Activated CD4-positive, alpha-beta T cell treated with anti-CD3 and anti-CD28 coated beads, Interleukin-2, amount 10 ng/mL, durations not matched to agents 7 days and 5 days (primary cell): ENCODE results near the gene NTM. TPM values are rescaled to one million over a fixed set of nuclear protein-coding genes. Genes with fewer than 3 reads are reported as not detected.

ENCODE experiments used
- CTCF ChIA-PET: fragments of 350-600 bp; sonication (Branson Sonifier 250); formaldehyde crosslinking; loops from one replicate; lab custom pipeline; 2021; ENCODE audit warnings: antibody characterized with exemption; lab: Charles Lee
- POLR2A ChIA-PET: fragments of 350-600 bp; sonication (Branson Sonifier 250); formaldehyde crosslinking; loops from one replicate; lab custom pipeline; 2021; ENCODE audit warnings: antibody characterized with exemption; lab: Charles Lee
- DNase-seq: peaks from one replicate; pipeline ENCODE4 v3.0.0-alpha.2; 2020
- H3K27ac Mint-ChIP-seq: one replicate; pipeline ENCODE4 v1.8.0; 2021; ENCODE audit warnings: mild to moderate bottlenecking, moderate library complexity, mixed read lengths
- H3K27me3 Mint-ChIP-seq: one replicate; pipeline ENCODE4 v1.8.0; 2021; ENCODE audit warnings: mixed read lengths
- H3K36me3 Mint-ChIP-seq: one replicate; pipeline ENCODE4 v1.8.0; 2021; ENCODE audit warnings: low read depth, mixed read lengths
- H3K4me1 Mint-ChIP-seq: one replicate; pipeline ENCODE4 v1.8.0; 2021; ENCODE audit warnings: mixed read lengths
- H3K4me3 Mint-ChIP-seq: one replicate; pipeline ENCODE4 v1.8.0; 2021; ENCODE audit warnings: mild to moderate bottlenecking, moderate library complexity, mixed read lengths
- H3K9me3 Mint-ChIP-seq: one replicate; pipeline ENCODE4 v1.8.0; 2021; ENCODE audit warnings: mixed read lengths
- total RNA-seq, 2 experiments: library from RNA; stranded (reverse); gene quantifications; one replicate each; pipeline ENCODE4 v1.2.3, GENCODE V29; 2021

Gene NTM
- total RNA-seq, 2 experiments from 2014 or later, result not detected

DNA sequence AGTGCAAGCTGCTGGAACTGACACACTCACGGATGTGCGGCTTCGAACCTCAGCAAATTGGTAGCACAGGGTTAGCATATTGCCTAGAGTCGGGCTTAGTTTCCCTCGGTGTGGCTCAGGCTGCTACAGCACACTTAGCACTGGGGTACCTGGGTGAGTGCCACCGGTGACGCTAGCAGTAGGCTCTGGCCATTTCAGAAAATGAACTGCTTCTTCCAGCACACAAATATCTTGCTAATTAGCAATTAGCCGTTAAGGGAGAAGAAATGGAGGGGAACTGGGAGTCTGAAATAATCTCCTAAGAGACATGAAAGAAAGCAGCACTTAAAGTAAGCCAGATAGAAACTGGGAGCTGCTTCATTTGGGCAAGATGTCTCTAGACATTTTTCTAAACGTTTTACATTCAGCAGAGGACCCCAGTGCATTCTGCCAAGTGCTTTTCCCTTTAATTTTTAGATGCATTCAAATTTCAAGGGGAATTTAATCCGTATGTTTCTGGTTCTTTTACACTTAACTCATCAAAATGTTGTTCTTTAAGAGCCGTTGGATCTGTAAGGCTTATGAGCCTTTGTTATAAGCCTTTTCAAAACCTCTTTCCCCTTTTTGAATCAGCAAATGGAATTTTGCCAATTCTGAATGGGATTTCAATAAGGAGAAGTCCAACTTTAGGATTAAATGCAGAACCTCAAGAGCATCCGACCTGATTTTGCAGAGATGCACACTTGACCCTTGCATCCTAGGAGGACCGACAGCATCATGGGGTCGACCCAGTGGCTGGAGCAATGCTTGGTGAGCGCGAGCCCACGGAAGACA lies 708.1 kb downstream of the NTM start:
- ChIA-PET CTCF (no interaction called here), POLR2A (no interaction called here)
- Mint-ChIP-seq H3K27me3 (no peaks in the 10 kb centered on the region), H3K4me3 (no peak overlapping the region), H3K4me1 (no peaks in the 10 kb centered on the region), H3K36me3 (no peaks in the 10 kb centered on the region), H3K27ac (no peak overlapping the region), H3K9me3 (peaks cover 15% of the 10 kb centered on the region)
- DNase-seq, result no peak

DNA sequence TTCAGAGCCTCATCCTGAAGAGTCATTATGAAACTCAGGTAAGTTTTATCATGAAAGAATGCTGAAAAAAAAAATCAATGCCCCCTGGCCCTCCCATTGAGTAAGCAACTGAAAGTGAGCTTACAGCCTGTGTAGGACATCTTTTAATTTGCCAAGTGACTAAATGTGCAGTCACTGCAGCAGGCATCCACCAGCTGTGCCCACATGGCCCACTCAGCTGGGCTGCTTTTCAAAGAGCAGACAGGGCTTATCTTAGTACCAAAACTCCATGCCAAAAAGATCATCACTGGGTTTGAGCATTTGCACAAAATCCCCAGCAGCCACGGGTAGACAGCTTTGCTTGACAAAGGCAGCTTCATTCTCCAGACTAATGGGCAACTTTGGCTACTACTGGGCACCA lies 709.7 kb downstream of the NTM start:
- POLR2A ChIA-PET, result no interaction called here
- H3K27ac Mint-ChIP-seq, result no peak overlapping the region
- no peaks in the 10 kb centered on the region for H3K36me3 Mint-ChIP-seq
- DNase-seq, result no peak
- CTCF ChIA-PET, result no interaction called here
- H3K4me3 Mint-ChIP-seq, result no peak overlapping the region
- no peaks in the 10 kb centered on the region for H3K27me3 Mint-ChIP-seq
- H3K4me1 Mint-ChIP-seq, result no peaks in the 10 kb centered on the region
- H3K9me3 Mint-ChIP-seq, result peaks cover 18% of the 10 kb centered on the region

GRCh38 chr11:132082566-132082965 lies 712.2 kb downstream of the NTM start:
- Mint-ChIP-seq H3K4me1 (no peaks in the 10 kb centered on the region), H3K9me3 (peaks cover 30% of the 10 kb centered on the region), H3K4me3 (no peak overlapping the region), H3K36me3 (no peaks in the 10 kb centered on the region), H3K27me3 (no peaks in the 10 kb centered on the region), H3K27ac (no peak overlapping the region)
- no peak for DNase-seq
- CTCF ChIA-PET, result no interaction called here
- POLR2A ChIA-PET, result no interaction called here

DNA sequence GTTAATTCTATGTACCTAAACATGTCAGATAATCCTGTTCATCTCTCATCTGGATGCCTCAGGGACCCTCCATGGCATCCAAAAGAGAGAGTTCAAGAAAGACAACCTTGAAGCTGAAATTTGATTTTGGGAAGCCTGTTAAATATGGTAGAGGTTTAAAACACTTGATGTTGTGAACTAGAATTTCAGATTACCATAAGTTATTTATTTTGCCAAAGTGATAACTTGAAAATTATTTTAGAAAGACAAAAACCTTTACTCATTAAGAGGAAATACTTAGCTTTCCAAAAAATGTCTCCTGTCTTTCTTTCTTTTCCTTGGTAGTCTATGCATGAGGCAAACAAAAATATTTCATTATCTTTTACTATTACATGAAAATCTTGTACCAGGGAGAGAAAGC lies 714.0 kb downstream of the NTM start:
- no peaks in the 10 kb centered on the region for H3K4me1 Mint-ChIP-seq
- H3K4me3 Mint-ChIP-seq, result no peak overlapping the region
- H3K27me3 Mint-ChIP-seq, result no peaks in the 10 kb centered on the region
- H3K36me3 Mint-ChIP-seq, result no peaks in the 10 kb centered on the region
- no peak for DNase-seq
- ChIA-PET CTCF (no interaction called here), POLR2A (no interaction called here)
- peaks cover 32% of the 10 kb centered on the region for H3K9me3 Mint-ChIP-seq
- no peak overlapping the region for H3K27ac Mint-ChIP-seq

DNA sequence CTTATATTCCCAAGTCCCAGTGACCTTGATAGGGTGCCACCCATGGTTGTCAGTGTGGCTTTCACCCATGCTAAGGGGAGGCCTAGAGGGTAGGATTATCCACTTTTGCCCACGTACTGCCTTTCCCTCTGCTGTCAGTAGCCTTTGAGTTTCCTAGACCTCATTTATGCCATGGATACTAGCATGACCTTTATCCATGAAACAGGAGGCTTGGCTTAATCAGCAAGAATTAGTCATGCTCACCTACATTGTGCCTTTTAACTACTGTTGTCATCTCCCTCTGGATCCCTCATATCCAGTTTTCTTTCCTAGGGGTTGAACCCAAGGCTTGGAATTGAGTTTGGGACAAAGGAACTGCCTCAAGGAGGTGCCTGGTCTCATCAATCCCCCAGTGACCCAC lies 716.7 kb downstream of the NTM start:
- ChIA-PET CTCF (no interaction called here), POLR2A (no interaction called here)
- DNase-seq, result no peak
- no peaks in the 10 kb centered on the region for H3K27me3 Mint-ChIP-seq
- no peaks in the 10 kb centered on the region for H3K4me1 Mint-ChIP-seq
- H3K36me3 Mint-ChIP-seq, result no peaks in the 10 kb centered on the region
- H3K27ac Mint-ChIP-seq, result no peak overlapping the region
- no peak overlapping the region for H3K4me3 Mint-ChIP-seq
- H3K9me3 Mint-ChIP-seq, result peaks cover 22% of the 10 kb centered on the region

DNA sequence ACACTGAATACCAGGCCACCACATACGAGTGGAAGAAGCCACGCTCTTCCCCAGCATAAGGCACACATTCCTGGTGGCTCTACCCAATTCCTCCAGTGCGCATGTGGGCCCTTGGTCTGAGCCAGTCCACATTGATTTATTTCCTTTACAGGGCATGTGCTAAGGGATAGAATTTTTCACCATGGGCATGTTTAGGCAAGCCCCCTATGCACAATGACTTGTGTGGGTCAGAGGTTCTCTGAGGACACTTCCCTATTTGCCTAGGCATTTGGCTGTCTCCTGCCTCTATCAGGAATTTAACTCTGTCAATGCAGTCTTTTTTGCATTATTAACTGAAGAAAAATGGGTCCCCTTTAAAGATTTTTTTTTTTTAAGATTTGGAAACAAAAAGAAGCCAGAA lies 718.1 kb downstream of the NTM start:
- no peak for DNase-seq
- Mint-ChIP-seq H3K4me3 (no peak overlapping the region), H3K9me3 (peaks cover 16% of the 10 kb centered on the region), H3K36me3 (no peaks in the 10 kb centered on the region), H3K4me1 (no peaks in the 10 kb centered on the region), H3K27me3 (no peaks in the 10 kb centered on the region), H3K27ac (no peak overlapping the region)
- POLR2A ChIA-PET, result no interaction called here
- CTCF ChIA-PET, result no interaction called here

GRCh38 chr11:132093536-132094259 lies 723.3 kb downstream of the NTM start:
- ChIA-PET POLR2A (no interaction called here), CTCF (no interaction called here)
- Mint-ChIP-seq H3K27ac (no peak overlapping the region), H3K4me1 (no peaks in the 10 kb centered on the region), H3K27me3 (no peaks in the 10 kb centered on the region), H3K4me3 (no peak overlapping the region), H3K9me3 (no peaks in the 10 kb centered on the region), H3K36me3 (no peaks in the 10 kb centered on the region)
- no peak for DNase-seq

DNA sequence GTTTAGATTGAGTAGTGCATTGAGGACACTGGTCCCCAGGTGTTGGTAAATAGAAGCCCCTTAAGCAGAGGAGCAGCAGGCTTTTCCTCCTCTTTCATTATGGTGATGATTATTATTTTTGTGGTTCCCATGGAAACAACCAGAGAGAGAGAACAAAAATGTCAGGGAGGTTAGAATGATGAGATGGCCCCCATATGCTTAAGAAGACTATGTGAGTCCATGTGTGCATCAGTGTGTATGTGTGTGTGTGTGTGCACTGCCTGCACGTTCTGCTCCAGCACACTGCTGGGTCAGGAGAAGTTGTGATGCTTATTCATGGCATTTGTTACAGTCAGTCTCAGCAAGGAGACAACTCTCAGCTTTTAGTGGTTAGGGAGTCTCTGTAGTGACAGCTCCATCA lies 724.2 kb downstream of the NTM start:
- no peaks in the 10 kb centered on the region for H3K9me3 Mint-ChIP-seq

DNA sequence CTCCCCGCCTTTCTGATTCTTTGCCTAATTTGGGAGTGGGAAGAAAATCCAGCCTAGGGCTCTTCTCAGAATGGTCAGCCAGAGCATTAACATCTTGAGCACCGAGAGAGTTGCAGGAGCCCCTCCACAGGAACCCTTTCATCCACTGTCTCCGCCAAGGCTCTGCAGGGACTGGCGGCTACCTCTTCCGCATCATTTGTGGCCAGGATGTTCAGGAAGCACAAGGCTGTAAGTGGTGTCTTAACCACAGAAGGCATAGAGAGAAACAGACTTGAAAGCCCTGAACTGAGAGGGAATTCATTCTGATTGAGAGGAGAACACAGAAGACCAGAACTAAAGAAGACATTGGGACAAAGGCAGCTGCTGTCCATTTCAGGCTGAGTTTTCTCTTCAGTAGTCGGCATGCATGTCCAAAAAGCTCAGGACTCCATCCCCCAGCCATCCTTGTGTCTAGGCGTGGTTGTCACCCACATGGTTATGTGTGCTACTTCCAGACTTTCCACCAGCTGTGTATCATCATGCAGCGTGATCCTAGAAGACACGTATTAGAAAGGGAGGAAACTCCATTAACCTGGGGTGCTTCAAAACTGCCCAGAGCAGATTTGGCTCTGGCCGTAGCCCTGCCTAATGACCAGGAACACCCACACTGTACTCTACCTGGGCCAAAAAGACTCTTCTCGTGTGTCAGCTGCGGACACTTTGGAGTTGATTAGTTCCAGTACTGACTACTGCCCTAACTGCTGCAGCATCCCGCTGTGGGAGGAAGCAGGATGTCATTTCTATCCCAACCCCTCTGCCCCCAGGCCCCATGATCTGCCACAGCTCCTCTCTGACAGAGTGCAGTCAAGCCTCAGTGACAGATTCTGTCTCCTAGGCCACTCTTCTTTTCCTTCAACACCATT lies 725.1 kb downstream of the NTM start:
- Mint-ChIP-seq H3K27ac (no peak overlapping the region), H3K27me3 (no peaks in the 10 kb centered on the region), H3K9me3 (no peaks in the 10 kb centered on the region), H3K4me1 (no peaks in the 10 kb centered on the region), H3K4me3 (no peak overlapping the region), H3K36me3 (no peaks in the 10 kb centered on the region)
- POLR2A ChIA-PET, result no interaction called here
- CTCF ChIA-PET, result no interaction called here
- DNase-seq, result no peak

More for the DNA sequence above, 724.2 kb downstream of the NTM start:
- no peak overlapping the region for H3K4me3 Mint-ChIP-seq
- H3K27ac Mint-ChIP-seq, result no peak overlapping the region
- no peaks in the 10 kb centered on the region for H3K36me3 Mint-ChIP-seq
- no peaks in the 10 kb centered on the region for H3K4me1 Mint-ChIP-seq
- CTCF ChIA-PET, result no interaction called here
- POLR2A ChIA-PET, result no interaction called here
- DNase-seq, result no peak
- no peaks in the 10 kb centered on the region for H3K27me3 Mint-ChIP-seq

DNA sequence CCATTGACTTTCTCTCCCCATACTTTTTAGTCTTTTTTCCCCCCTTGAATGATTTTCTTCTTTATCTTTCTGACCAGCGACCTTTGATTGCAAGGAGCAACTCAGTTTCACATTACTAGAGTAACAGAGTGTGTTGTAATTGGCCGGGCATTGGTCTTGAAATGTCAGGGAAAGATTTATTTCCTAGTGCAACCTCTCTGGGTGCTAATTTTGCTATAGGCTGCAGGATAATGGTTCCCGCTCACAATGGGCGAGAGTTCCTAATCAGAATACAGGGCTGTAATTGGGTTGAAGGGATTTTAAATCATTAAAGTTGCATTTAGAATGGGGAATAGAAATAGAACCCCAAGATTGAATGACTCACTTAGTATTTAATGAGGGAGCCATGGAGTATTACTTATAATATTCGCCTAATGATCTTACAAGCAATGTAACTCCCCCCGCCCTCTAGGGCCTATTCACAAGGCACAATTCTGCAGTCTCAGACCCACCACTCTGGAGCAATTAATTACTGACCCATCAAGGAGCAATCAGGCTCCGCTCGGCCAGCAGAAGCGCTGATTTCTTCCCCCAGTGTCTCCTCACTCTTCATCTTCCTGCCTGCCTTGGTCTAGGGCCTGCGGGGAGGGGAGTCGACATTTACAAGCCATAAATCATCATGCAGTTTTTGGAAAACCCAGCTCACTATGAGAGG lies 725.9 kb downstream of the NTM start:
- H3K36me3 Mint-ChIP-seq, result no peaks in the 10 kb centered on the region
- no peak for DNase-seq
- ChIA-PET CTCF (no interaction called here), POLR2A (no interaction called here)
- H3K27ac Mint-ChIP-seq, result no peak overlapping the region
- H3K4me3 Mint-ChIP-seq, result no peak overlapping the region
- no peaks in the 10 kb centered on the region for H3K27me3 Mint-ChIP-seq
- H3K9me3 Mint-ChIP-seq, result no peaks in the 10 kb centered on the region
- no peaks in the 10 kb centered on the region for H3K4me1 Mint-ChIP-seq

GRCh38 chr11:132099692-132100091 lies 729.3 kb downstream of the NTM start:
- DNase-seq, result no peak
- no peaks in the 10 kb centered on the region for H3K27me3 Mint-ChIP-seq
- CTCF ChIA-PET, result no interaction called here
- H3K4me1 Mint-ChIP-seq, result no peaks in the 10 kb centered on the region
- H3K9me3 Mint-ChIP-seq, result no peaks in the 10 kb centered on the region
- H3K36me3 Mint-ChIP-seq, result no peaks in the 10 kb centered on the region
- H3K4me3 Mint-ChIP-seq, result no peak overlapping the region
- H3K27ac Mint-ChIP-seq, result no peak overlapping the region
- POLR2A ChIA-PET, result no interaction called here

DNA sequence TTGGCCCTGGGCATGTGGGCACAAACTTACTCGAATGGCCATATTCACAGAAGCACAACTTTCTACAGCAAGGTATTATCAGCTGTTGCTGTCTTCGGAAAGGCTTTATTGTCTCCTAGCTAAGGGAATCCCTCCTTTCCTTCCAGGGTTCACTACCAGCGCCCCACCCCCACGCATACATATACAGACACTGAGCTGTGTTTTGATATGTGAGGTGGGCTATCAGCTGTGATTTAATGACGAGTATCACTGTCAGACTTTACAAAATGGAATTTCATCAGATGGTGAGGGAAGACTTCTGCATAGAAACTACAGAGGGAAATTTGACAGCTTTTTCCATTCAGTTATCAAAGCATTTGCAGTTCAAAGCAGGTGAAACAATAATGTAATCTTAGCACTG lies 730.2 kb downstream of the NTM start:
- POLR2A ChIA-PET, result interaction anchor here (0.5 kb wide), 1 partner anchor 188 kb away, joined by 6 read pairs; no protein-coding TSS in a partner anchor
- CTCF ChIA-PET, result no interaction called here
- H3K27me3 Mint-ChIP-seq, result no peaks in the 10 kb centered on the region

More for the DNA sequence above, 730.2 kb downstream of the NTM start:
- Mint-ChIP-seq H3K4me1 (no peaks in the 10 kb centered on the region), H3K36me3 (no peaks in the 10 kb centered on the region), H3K9me3 (no peaks in the 10 kb centered on the region), H3K27ac (no peak overlapping the region), H3K4me3 (no peak overlapping the region)
- no peak for DNase-seq
